Measurements from ENCODE around the gene RAB7A.
"Not testable (repeated sequence)": the region's sequence is repeated elsewhere in the genome, so short reads cannot be mapped to it uniquely, and the experiment has no call there.

RAB7A gene

GRCh38 chr3:128714887-128715491 is 11.0 kb upstream of the RAB7A start:
- no peaks in the 10 kb centered on the region for H3K36me3 ChIP-seq (ENCODE audit: control insufficient read depth, insufficient read depth, low read length)
- no peak overlapping the region for H3K27ac ChIP-seq (ENCODE audit: low read depth, low read length, severe bottlenecking)
- H3K4me1 ChIP-seq (ENCODE audit: control insufficient read depth, insufficient read depth, low read length, poor library complexity, severe bottlenecking): no peaks in the 10 kb centered on the region
- H3K4me3 ChIP-seq (ENCODE audit: extremely low read depth, insufficient read depth, low read length, poor library complexity, severe bottlenecking): no peak overlapping the region
- H3K9me3 ChIP-seq (ENCODE audit: control insufficient read depth, low read length): no peaks in the 10 kb centered on the region
- no CpG with 5 or more reads among the region's 3 CpGs for WGBS, 2 experiments (ENCODE audit: insufficient coverage in 2 of 2)

DNA sequence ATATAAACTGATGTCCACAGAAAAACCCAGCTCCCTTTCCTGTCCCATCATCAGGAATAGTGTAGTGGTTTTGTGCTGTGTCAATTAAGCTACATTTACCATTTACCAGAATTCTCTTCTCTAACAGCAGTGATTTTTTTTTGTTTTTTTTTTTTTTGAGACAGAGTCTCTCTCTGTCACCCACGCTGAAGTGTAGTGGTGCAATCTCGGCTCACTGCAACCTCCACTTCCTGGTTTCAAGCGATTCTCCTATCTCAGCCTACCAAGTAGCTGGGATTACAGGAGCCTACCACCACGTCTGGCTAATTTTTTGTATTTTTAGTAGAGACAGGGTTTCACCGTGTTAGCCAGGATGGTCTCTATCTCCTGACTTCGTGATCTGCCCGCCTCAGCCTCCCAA is 7.1 kb upstream of the RAB7A start:
- 90% methylated on average over 7 of the region's 7 CpGs; no CpG with 5 or more reads in 1 of the 2 experiments for WGBS, 2 experiments (ENCODE audit: insufficient coverage in 2 of 2)
- not testable (repeated sequence) for H3K9me3 ChIP-seq (ENCODE audit: control insufficient read depth, low read length); H3K27ac ChIP-seq (ENCODE audit: low read depth, low read length, severe bottlenecking); H3K36me3 ChIP-seq (ENCODE audit: control insufficient read depth, insufficient read depth, low read length); H3K4me1 ChIP-seq (ENCODE audit: control insufficient read depth, insufficient read depth, low read length, poor library complexity, severe bottlenecking); H3K4me3 ChIP-seq (ENCODE audit: extremely low read depth, insufficient read depth, low read length, poor library complexity, severe bottlenecking)

DNA sequence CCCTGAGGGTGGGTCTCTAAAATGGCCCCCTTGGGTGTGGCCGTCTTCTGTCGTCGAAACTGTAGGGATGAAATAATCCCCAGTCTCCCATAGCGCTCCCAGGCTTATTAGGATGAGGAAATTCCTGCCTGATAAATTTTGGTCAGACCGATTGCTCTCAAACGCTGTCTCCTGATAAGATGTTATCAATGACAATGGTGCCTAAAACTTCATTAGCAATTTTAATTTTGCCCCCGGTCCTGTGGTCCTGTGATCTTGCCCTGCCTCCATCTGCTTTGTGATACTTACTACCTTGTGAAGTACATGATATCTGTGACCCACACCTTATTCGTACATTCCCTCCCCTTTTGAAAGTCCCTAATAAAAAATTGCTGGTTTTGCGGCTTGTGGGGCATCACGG is 5.1 kb upstream of the RAB7A start:
- no peak overlapping the region for H3K27ac ChIP-seq (ENCODE audit: low read depth, low read length, severe bottlenecking)
- no peaks in the 10 kb centered on the region for H3K9me3 ChIP-seq (ENCODE audit: control insufficient read depth, low read length)
- no peak overlapping the region for H3K4me3 ChIP-seq (ENCODE audit: extremely low read depth, insufficient read depth, low read length, poor library complexity, severe bottlenecking)
- 26 to 65% methylated on average over 4 to 8 of the region's 10 CpGs for WGBS, 2 experiments (ENCODE audit: insufficient coverage in 2 of 2)
- no peaks in the 10 kb centered on the region for H3K36me3 ChIP-seq (ENCODE audit: control insufficient read depth, insufficient read depth, low read length)
- no peaks in the 10 kb centered on the region for H3K4me1 ChIP-seq (ENCODE audit: control insufficient read depth, insufficient read depth, low read length, poor library complexity, severe bottlenecking)

DNA sequence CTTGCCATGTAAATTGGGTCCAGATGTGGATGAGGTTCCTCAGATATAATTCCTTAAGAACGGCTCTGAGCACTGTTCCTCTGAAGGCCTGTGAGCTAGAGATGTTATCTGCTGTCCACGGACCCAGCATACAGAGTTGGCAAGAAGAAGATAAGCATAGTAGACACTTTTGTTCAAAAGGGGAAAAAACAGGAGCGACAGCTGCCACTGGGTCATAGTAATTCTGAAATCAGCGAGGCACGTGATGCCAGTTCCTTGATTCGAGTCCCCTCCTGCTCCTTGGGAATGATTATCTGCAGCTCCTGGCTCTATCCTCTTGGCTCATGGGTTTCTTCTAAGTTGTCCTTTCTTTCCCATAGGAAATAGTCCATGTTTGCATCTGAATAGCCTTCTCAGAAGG is 2.5 kb upstream of the RAB7A start:
- H3K4me1 ChIP-seq (ENCODE audit: control insufficient read depth, insufficient read depth, low read length, poor library complexity, severe bottlenecking): peaks cover 12% of the 10 kb centered on the region
- no peak overlapping the region for H3K27ac ChIP-seq (ENCODE audit: low read depth, low read length, severe bottlenecking)
- H3K4me3 ChIP-seq (ENCODE audit: extremely low read depth, insufficient read depth, low read length, poor library complexity, severe bottlenecking): no peak overlapping the region
- no peaks in the 10 kb centered on the region for H3K36me3 ChIP-seq (ENCODE audit: control insufficient read depth, insufficient read depth, low read length)
- 81 to 92% methylated on average over 5 to 6 of the region's 6 CpGs for WGBS, 2 experiments (ENCODE audit: insufficient coverage in 2 of 2)
- no peaks in the 10 kb centered on the region for H3K9me3 ChIP-seq (ENCODE audit: control insufficient read depth, low read length)

DNA sequence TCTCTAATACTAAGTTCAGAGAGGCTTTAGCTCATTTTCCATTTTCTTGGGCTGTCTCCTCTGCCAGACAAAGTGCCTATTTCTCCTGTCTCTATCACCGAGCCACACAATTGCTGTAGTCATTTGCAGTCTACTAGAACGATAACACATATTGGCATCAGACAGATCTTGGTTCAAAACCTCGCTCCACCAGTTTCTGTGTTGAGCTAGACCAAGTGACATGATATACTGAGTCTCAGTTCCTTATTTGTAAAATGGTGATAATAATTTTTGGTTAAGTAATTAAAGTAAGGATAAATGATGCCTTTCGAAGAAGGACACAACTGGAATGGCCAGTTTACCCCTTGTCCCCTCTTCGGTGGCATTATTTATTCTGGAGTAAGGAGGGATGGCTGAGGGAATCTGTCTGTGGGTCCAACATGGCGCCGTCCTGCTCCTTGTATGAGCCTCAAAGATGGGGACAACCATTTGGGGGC is 398 bp upstream of the RAB7A start:
- Histone ChIP-seq H3K4me1 (ENCODE audit: control insufficient read depth, insufficient read depth, low read length, poor library complexity, severe bottlenecking) (peaks cover 19% of the 10 kb centered on the region), H3K36me3 (ENCODE audit: control insufficient read depth, insufficient read depth, low read length) (peaks cover 3% of the 10 kb centered on the region), H3K4me3 (ENCODE audit: extremely low read depth, insufficient read depth, low read length, poor library complexity, severe bottlenecking) (peak overlapping the region; percentile 90), H3K27ac (ENCODE audit: low read depth, low read length, severe bottlenecking) (peak overlapping the region; percentile 97), H3K9me3 (ENCODE audit: control insufficient read depth, low read length) (no peaks in the 10 kb centered on the region)
- WGBS, 2 experiments (ENCODE audit: insufficient coverage in 2 of 2): 49 to 55% methylated on average over 6 to 7 of the region's 7 CpGs

- Histone ChIP-seq H3K9me3 (ENCODE audit: control insufficient read depth, low read length) (no peaks in the 10 kb centered on the region), H3K4me3 (ENCODE audit: extremely low read depth, insufficient read depth, low read length, poor library complexity, severe bottlenecking) (peak overlapping the region; percentile 90), H3K27ac (ENCODE audit: low read depth, low read length, severe bottlenecking) (peak overlapping the region; percentile 97), H3K36me3 (ENCODE audit: control insufficient read depth, insufficient read depth, low read length) (peaks cover 6% of the 10 kb centered on the region), H3K4me1 (ENCODE audit: control insufficient read depth, insufficient read depth, low read length, poor library complexity, severe bottlenecking) (peaks cover 19% of the 10 kb centered on the region)
- 35% methylated on average over 2 to 4 of the region's 4 CpGs for WGBS, 2 experiments (ENCODE audit: insufficient coverage in 2 of 2)
Observed at GRCh38 chr3:128727059-128727458, 1.1 kb downstream of the RAB7A start.

GRCh38 chr3:128727485-128727884 is 1.5 kb downstream of the RAB7A start:
- H3K4me3 ChIP-seq (ENCODE audit: extremely low read depth, insufficient read depth, low read length, poor library complexity, severe bottlenecking): peak overlapping the region; percentile 90
- no peaks in the 10 kb centered on the region for H3K9me3 ChIP-seq (ENCODE audit: control insufficient read depth, low read length)
- 58 to 65% methylated on average over 6 of the region's 6 CpGs for WGBS, 2 experiments (ENCODE audit: insufficient coverage in 2 of 2)
- H3K27ac ChIP-seq (ENCODE audit: low read depth, low read length, severe bottlenecking): no peak overlapping the region
- peaks cover 7% of the 10 kb centered on the region for H3K36me3 ChIP-seq (ENCODE audit: control insufficient read depth, insufficient read depth, low read length)
- peaks cover 19% of the 10 kb centered on the region for H3K4me1 ChIP-seq (ENCODE audit: control insufficient read depth, insufficient read depth, low read length, poor library complexity, severe bottlenecking)

GRCh38 chr3:128727996-128728395 is 2.0 kb downstream of the RAB7A start:
- Histone ChIP-seq H3K36me3 (ENCODE audit: control insufficient read depth, insufficient read depth, low read length) (peaks cover 10% of the 10 kb centered on the region), H3K27ac (ENCODE audit: low read depth, low read length, severe bottlenecking) (no peak overlapping the region), H3K9me3 (ENCODE audit: control insufficient read depth, low read length) (no peaks in the 10 kb centered on the region), H3K4me3 (ENCODE audit: extremely low read depth, insufficient read depth, low read length, poor library complexity, severe bottlenecking) (peak overlapping the region; percentile 90), H3K4me1 (ENCODE audit: control insufficient read depth, insufficient read depth, low read length, poor library complexity, severe bottlenecking) (peaks cover 19% of the 10 kb centered on the region)
- 88 to 94% methylated on average over 2 of the region's 2 CpGs for WGBS, 2 experiments (ENCODE audit: insufficient coverage in 2 of 2)

DNA sequence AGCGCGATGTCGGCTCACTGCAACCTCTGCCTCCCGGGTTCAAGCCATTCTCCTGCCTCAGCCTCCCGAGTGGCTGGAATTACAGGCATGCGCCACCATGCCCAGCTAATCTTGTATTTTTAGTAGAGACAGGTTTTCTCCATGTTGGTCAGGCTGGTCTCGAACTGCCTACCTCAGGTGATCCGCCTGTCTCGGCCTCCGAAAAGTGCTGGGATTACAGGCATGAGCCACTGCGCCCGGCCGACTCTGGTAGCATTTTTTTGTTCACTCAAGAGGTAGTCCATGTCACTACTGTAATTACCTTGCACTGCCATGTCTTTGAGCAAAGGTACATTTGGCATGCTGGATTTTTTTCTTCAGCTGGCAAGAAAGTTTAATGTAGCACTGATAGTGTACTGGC is 2.5 kb downstream of the RAB7A start:
- not testable (repeated sequence) for H3K9me3 ChIP-seq (ENCODE audit: control insufficient read depth, low read length); H3K4me3 ChIP-seq (ENCODE audit: extremely low read depth, insufficient read depth, low read length, poor library complexity, severe bottlenecking); H3K27ac ChIP-seq (ENCODE audit: low read depth, low read length, severe bottlenecking)
- WGBS, 2 experiments (ENCODE audit: insufficient coverage in 2 of 2): 92 to 94% methylated on average over 13 of the region's 13 CpGs
- H3K36me3 ChIP-seq (ENCODE audit: control insufficient read depth, insufficient read depth, low read length): peaks cover 13% of the 10 kb centered on the region
- H3K4me1 ChIP-seq (ENCODE audit: control insufficient read depth, insufficient read depth, low read length, poor library complexity, severe bottlenecking): peaks cover 19% of the 10 kb centered on the region

DNA sequence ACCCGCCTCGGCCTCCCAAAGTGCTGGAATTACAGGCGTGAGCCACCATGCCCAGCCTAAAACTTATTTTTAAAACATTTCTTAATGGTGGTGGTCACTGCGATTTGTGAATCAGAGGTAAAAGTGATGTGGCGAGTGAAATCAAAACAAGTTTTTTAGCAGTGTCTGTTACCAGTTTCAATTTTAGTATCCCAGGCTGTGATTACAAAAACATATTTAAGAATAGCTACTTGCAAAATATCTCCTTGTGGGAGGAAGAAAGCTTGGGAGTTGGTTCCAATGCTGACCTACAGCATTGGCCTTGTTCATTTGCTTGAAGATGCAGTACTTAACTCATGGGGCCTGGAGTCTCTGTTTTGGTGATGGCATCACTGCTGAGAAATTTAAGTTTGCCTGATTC is 4.5 kb downstream of the RAB7A start:
- peaks cover 25% of the 10 kb centered on the region for H3K36me3 ChIP-seq (ENCODE audit: control insufficient read depth, insufficient read depth, low read length)
- WGBS, 2 experiments (ENCODE audit: insufficient coverage in 2 of 2): no CpG with 5 or more reads among the region's 5 CpGs
- H3K27ac ChIP-seq (ENCODE audit: low read depth, low read length, severe bottlenecking): no peak overlapping the region
- H3K4me1 ChIP-seq (ENCODE audit: control insufficient read depth, insufficient read depth, low read length, poor library complexity, severe bottlenecking): peaks cover 19% of the 10 kb centered on the region
- no peaks in the 10 kb centered on the region for H3K9me3 ChIP-seq (ENCODE audit: control insufficient read depth, low read length)
- no peak overlapping the region for H3K4me3 ChIP-seq (ENCODE audit: extremely low read depth, insufficient read depth, low read length, poor library complexity, severe bottlenecking)

GRCh38 chr3:128734523-128735189 is 8.7 kb downstream of the RAB7A start:
- Histone ChIP-seq H3K4me3 (ENCODE audit: extremely low read depth, insufficient read depth, low read length, poor library complexity, severe bottlenecking) (no peak overlapping the region), H3K9me3 (ENCODE audit: control insufficient read depth, low read length) (no peaks in the 10 kb centered on the region), H3K4me1 (ENCODE audit: control insufficient read depth, insufficient read depth, low read length, poor library complexity, severe bottlenecking) (no peaks in the 10 kb centered on the region), H3K27ac (ENCODE audit: low read depth, low read length, severe bottlenecking) (no peak overlapping the region), H3K36me3 (ENCODE audit: control insufficient read depth, insufficient read depth, low read length) (peaks cover 63% of the 10 kb centered on the region)
- 100% methylated on average over 1 of the region's 3 CpGs; no CpG with 5 or more reads in 1 of the 2 experiments for WGBS, 2 experiments (ENCODE audit: insufficient coverage in 2 of 2)

All from mesodermal cell (in vitro differentiated cells).